HG03354 (cell line): ENCODE data around the gene RXRA.

Experiments used
- ATAC-seq: cut with Tn5 transposase; IDR thresholded peaks from one replicate; pipeline ENCODE4 v1.9.1; 2021; ENCODE audit warnings: mild to moderate bottlenecking; ENCODE audit not compliant: unreplicated experiment, poor library complexity, severe bottlenecking

Gene RXRA

DNA sequence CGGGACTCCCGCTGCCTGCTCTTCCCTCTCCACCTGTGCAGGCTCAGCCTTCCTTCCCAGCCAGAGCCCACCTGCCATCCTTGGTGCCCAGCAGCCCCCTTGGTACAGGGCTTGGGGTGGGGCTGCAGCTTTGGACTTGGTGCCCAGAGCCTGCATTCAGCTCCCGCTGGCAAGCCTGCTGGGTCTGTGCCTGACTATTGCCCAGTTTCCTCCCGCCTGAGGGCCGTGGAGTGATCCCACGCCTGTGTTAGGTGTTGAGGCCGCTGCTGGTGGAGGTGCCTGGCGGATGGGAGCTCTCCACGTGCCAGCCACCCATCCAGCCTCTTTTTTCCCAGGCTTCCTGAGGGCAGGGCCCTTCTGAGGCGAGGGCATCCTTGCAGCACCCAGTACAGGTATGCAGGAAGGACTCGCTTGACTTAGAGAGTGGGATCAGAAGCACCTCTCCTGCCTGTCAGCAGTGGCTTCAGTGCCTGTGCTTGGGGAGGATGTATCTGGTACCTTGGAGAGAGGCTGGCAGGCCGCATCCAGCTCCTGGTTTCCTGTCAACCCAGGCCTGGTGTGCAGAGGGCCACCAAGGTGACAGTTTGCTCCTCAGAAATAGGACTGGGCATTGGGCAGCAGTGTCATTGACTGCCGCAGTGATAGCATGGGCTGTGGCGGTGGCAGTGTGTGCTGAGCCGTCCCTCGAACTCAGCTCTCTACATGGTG lies 7.8 kb downstream of the RXRA start:
- ATAC-seq = no peak

DNA sequence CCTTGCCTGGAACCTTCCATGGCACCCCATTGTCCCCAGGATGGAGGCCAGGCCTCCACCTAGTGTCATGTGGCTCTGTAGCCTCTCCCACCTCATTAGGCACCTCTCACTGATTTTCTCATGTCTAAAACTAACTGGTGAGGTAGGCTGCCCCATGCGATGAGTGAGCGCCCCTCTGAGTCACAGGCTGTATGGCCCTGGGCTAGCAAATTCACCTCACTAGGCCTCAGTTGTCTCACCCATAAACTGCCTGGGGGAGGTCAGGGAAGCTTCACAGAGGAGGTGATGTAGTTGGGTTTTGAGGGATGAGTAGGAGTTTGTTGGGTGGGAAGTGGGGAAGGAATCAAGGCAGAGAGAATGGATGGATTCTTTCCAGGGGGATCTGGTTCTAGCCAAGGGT lies 8.8 kb downstream of the RXRA start:
- ATAC-seq = no peak

DNA sequence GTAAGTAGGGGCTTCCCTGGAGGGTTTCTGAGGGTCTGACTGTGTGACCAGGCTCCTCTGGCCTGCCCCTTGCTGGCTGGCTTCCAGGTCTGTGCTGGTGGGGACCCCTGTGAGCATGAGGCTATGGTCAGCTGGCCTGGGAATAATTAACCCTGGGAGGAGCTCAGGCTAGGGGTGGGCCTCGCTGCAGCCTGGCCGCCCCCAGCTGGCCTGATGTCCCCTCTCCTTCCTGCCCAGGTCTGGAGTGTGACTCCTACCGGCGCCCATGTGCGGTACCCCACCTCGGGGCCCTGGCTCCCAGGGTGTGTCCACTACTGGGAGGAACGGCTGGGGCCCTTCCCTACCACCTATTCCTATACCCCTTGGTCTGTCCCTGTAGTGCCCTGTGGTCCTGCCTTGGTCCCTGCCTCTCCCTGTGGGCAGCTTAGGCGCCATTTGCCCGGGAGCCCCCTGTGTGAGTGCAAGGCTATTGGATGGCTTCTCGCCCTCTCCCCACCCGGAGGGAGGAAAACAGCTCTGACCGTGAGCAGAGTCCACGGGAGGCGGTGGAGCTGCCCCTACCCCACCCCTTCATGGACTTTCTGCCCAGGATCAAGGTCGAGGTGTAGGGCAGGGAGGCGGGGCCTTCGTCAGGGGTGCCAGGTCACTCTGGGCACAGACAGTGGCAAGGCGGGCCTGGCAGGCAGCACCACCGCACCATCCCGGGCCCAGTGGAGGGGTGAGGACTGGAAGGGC lies 9.4 kb downstream of the RXRA start:
- ATAC-seq = no peak

DNA sequence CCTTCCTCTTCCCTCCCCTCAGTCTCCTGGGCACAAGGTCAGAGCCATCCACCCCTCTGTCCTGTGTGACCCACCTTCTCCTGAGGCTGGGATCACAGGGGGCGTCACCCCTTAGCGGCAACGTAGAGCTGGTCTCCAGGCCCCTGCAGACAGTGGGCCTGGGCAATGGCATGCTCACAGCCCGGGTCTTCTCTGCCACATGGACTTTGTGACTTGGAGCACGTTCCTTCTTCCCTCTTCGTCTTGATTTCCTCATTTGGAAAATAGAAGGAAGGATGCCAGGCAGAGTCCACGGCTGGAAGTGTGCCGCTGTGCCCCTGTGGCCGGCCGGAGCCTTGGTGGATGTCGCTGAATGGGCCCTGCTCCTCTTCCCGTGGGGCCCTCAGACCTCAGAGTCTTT lies 10.0 kb downstream of the RXRA start:
- ATAC-seq = no peak

DNA sequence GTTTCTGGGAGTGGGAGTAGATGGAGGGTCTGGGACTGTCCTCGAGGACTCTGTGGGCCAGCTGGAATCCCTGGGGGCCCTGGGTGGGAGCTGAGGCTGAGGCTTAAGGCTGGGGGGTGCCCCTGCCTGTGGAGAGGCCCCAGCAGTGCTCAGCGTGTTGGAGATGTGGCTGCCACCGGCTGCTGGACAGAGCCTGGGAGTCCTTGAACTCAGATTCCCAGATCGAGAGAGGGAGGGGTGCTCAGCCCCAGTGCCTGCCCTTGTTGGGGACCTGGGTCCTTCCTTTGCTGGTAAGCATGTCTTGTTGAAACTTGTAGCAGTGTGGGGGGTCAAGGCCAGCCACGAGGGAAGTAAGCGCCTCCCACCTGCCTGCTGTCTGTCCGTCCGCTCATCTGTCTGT lies 10.7 kb downstream of the RXRA start:
- no peak for ATAC-seq

DNA sequence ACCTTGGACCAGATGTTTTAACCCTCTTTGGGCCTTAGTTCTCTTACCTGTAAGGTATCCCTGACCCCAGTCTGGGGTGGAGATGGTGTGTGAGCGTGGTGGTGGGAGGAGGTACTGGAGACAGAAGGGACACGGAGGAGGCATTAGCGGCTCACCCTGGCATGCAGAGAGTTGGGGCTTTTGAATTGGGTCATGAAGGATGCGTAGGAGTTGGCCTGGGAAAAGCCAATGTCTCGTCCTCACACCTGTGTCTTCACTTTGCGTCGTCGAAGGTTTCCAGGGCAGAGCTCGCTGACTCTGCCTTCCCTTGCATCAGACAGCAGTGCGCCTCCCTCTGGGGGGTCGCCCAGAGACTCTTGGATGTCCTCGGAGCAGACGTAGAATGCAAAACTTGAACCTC lies 11.2 kb downstream of the RXRA start:
- ATAC-seq = no peak

DNA sequence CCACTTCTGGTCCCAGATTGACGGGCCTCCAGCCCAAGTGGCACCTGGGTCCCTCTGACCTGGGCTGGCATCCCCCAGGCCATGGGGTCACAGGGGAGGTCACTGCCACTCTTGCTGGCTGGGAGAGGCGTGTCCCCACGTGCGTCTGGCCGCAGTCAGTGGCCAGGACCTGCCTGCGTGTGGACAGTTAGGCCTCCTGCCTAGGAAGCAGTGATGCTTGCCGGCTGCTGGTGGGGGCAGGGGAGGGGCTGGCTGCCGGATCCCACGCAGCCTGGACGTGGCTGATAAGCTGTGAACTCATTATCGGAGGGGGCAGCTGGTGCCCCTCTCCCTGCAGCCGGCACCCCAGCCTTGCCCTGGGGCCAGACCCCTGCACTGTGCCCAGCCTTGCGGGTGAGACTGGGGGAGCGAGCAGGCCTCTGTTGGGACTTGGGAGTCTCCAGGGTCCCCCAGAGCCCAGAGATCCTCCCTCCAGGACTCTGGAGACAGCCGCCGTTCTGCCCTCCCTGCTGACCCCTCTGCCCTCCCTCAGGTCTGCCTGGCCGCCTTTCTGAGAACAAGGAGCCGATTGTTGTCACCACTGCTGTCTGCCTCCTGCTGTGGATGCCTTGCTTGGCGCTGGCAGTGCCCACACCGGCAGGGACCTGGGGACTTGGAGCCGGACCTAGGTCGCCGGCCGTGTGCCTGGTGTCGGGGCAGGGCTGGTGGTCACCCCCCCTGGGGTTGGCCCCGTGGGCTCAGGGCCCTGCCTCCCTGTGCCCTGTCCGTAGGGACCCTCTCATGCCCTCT lies 12.3 kb downstream of the RXRA start:
- no peak for ATAC-seq

DNA sequence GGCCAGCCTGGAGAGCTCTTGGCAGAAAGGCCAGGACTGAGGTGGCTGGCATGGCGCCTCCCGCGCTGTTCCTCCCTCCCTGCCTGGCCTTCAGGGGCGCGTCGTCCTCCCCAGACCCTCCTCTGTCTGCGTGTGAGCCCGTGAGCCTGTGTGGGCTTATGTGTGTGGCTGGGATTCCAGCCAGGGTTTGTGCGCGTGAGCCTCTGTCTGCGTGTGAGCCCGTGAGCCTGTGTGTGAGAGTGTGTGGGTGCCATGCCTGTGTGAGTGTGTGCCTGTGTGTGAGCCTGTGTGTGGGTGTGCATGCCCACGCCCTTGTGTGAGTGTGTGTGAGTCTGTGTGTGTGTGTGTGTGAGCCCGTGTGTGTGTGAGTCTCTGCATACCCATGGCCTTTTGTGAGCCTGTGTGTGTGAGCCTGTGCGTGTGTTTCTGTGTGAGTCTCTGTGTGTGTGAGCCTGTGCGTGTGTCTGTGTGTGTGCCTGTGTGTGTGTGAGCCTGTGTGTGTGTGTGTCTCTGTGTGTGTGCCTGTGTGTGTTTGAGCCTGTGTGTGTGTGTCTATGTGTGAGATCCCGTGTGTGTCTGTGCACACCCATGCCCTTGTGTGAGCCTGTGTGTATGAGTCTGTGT lies 13.0 kb downstream of the RXRA start:
- no peak for ATAC-seq

DNA sequence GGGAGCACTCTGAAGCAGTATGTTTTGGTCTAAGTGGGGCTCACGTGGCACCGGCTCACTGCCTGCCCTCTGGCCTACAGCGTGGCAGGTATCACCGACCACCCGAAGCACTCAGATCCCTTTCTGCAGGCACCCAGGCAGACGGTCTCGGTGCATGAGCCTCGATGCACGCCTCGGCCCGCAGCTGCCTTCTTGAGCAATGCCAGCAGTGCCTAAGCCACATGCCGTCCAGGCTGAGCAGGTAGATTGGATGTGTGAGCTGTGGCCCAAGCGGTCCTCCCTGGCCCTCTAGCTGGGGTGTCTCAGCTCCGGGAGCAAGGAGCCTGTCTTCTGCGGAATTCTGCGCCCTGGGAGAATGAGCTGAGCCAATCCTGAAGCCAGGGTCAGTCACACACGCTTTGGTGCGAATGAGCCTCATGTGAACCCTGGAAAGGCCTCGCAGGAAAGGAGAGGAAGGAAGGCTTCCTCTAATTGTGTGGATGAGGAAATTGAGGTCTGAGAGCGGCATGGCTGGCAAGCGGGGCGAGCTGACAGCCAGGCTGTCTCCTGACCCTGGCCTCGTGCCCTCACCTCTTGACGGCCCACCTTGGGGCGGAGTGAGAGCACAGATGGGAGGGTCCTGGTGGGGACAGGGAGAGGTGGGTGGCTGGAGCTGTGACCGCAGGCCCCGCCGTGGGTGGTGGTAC lies 14.4 kb downstream of the RXRA start:
- no peak for ATAC-seq

DNA sequence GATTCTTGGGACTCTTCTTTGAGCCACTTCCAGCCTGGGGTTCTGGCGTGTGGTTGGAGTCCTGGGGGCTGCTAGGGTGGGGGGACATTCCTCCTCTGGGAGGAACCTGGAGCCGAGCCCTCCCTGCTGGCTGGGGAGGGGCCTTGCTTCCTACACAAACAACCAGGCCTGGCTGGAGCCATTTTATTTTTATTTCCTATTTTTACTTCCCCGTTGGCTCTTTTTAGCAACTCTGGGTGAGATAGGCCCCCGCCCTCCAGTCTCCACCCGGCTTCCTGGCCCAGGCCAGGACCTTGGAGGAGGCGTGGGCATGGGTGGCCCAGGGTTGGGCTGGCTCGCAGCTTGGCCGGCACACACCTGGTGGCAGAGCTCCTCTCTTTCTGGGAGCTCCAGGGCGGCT lies 15.1 kb downstream of the RXRA start:
- no peak for ATAC-seq

DNA sequence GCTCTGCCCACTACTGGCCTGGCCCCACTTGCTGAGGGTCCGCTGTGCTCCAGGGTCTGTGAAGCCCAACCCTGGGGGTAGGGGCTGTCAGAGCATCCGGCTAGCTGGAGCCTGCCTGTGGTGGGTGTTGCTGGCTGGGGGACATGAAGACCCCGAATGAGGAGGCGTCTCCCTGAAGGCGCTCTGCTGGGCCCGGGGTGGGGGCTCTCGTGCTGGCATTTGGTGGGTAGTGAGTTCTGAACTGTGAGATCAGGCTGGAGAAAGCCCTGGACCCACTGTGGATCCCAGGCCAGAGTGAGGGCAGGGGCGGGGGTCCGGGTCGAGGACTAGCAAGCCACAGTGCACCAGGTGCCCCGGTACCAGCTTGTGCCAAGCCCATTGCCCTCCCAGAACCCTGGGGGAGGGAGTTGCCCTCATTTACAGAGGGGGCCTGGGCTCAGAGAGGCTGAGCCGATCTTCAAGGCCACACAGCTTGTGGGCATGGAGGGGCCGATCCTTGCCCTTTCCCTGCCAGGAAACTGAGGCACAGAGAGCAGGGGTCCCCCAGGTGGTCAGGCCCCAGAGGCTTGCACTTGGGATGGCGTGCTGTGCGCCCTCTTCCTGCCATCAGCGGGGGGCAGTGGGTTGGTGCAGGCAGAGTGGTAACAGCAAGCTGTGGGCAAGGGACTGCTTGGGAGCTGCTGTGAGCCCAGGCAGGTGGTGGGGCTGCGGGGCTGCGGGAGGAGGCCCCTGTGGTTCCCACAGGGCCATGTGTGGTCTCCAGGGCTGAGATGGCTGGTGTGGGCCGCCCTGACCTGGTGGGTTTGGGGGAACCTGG lies 15.9 kb downstream of the RXRA start:
- ATAC-seq = no peak

DNA sequence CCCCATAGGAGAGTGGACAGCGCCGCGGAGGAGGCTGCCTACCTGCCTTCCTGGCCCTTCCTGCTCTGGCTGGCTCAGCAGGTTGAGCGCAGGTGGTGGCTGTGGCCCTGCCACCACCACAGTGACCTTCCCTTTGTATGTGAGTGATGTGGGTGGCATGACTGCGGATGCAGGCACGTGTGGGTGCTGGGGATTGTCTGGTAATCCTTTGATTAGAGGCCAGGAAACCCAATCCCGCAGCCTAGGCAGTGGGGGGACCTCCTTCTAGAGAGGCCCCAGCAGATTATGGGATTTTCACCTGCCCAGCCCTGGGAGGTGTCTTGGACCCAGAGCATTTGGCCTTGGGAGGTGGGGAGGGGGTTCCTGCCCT lies 16.5 kb downstream of the RXRA start:
- no peak for ATAC-seq

DNA sequence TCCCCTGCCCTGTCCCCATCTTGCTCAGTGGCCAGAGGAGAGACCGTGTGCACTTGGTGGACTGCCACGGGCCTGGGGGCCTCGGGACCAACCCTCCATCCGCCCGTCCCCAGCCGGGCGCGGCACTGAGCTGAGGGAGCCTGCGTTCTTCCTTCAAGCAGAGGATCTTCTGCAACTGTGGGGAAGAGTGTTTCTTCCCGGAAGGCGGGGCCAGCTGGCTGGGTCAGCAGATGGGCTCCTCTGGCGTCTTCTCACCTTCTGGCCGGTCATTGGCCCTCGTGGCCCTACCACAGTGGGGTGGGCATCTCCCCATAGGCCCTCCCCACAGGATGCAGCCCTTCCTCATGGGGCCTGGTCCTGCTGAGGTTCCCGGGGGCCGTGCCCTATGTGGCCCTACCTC lies 17.4 kb downstream of the RXRA start:
- no peak for ATAC-seq

DNA sequence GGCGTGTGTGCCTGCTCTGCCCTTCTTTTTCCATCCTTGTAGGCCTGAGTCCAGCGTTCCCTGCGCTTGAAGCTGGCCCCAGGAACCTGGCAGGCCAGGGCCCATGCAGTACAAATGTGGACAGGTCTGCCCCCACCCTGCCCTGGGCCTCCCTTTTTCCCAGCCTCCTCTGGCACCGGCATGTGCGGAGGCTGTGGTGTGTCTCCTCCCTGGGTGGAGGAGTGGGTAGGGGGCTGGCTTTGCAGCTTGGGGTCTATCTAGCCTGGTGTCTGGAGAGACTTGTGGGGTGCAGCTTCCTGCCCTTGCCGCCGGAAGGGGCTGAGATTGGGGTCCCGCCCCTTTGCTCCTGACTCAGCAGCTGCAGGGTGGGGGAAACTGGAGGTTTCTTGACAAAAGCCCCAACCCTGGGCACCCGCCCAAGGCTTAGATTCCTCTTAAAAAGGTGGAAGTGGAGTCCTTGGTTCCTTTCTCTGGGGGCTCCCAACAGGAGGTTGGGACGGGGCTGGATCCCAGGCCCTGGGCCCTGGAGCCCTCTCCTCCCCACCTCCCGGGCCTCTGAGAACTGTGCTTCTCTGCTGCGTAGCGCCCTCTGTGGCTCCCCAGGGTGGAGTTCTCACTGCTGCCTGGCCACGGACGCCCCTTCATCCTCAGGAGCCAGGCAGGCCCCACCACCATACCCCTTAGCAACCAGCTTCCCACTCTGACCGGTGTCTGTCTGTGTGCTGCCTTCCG lies 18.0 kb downstream of the RXRA start:
- no peak for ATAC-seq

DNA sequence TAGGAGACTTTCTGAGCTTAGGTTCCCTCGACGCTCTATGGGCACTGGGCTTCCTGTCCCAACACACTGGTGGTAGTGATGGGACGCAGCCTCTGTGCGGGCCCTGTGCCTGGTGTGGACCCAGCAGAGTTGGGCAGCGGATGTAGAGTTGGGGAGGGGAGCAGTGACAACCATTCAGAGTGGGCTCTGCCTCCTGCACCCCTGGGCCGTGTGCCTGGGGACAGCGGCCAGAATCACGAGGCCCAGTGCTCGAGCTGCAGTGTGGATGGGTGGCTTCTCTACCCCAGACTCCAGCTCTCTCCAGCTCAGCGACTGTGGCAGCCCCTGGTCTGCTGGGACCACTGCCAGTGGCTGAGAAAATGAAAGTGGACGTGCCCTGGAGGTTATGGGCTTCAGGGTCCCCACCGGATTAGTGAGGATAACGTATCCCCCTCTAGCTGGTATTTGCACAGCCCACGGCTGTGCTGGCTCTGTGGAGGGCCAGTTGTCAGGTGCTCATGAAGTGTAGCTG lies 18.6 kb downstream of the RXRA start:
- ATAC-seq = no peak

DNA sequence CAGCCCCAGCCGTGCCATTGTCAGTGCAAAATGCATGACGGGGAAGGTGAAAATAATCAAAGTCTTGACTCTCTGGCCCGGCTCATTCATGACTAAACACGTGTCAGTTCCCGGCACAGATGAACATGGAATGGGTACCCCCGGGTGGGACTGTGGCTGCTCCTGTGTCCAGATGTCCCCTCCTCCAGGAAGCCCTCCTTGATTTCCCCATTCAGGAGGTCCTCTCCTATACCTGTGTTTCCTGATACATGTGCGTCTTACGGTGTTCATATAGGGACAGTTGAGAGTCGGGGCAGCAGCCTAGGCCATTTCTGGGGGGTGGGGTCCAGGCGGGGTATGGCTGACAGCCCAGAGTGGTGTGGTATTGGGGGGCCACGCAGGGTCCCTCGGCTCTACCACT lies 19.5 kb downstream of the RXRA start:
- no peak for ATAC-seq

DNA sequence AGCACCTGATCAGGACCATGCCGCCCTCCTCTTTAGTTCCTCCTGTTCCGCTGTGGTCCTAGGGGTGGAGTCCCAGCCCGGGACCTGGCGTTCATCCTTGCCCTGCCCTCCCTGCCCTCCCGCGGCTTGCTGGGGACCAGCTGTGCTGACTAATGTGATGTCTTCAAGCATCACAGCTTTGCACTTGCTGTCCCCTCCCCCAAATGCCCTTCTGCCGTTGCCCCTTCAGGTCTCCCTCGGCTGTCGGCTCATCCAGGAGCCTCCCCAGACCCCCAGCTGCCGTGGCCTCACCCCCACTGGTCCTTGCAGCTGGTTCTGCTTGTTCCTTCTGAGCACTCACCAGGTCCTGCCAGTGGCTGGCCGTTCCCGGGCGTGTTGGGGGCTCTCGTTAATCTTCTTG lies 19.9 kb downstream of the RXRA start:
- ATAC-seq = no peak

DNA sequence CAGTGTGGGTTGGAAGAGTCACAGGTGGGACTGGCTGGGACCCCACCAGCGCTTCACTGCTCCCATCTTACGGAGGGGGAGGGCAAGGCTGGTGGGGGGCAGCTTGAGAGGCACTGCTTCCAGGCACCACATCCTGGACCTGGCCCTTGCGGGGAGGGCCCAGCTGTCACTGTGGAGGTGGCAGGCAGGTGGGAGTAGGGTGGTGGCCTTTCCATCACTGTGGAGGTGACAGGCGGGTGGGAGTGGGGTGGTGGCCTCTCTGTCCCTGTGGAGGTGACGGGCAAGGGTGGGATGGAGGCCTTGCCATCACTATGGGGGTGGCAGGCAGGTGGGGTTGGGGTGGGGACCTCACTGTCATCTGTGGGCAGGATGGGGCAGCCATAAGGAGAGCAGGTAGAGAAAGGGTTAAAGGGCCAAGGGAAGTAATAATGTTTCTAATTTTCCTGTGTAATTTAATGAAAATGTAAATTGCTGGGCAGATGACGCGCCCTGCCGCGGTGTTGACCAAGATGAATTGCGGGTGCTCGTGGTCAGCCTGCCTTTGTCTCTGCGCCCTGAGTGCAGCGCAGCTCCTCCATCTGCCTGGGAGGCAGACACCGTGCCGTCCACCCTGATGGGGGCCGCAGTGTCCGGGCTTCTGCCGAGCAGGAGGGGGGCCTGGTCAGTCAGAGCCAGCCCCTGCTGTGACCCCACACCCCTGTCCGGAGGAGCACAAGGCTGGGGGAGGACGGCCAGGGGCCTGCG lies 20.8 kb downstream of the RXRA start:
- no peak for ATAC-seq
